Measurements from ENCODE around the gene ASTN2.

ASTN2 gene

GRCh38 chr9:116998305-116998704, 416.6 kb downstream of the ASTN2 start:
- DNase-seq, result peak; percentile 38

GRCh38 chr9:116992865-116993264, 422.0 kb downstream of the ASTN2 start:
- no peak for DNase-seq

GRCh38 chr9:116991051-116991450, 423.8 kb downstream of the ASTN2 start:
- DNase-seq, result no peak

- no peak for DNase-seq
Measured at GRCh38 chr9:116990592-116990991, 424.3 kb downstream of the ASTN2 start.

GRCh38 chr9:116987721-116988485, 427.0 kb downstream of the ASTN2 start:
- no peak for DNase-seq

- DNase-seq, result no peak
Measured at GRCh38 chr9:116986015-116986414, 428.8 kb downstream of the ASTN2 start.

GRCh38 chr9:116985596-116985995, 429.3 kb downstream of the ASTN2 start:
- no peak for DNase-seq

GRCh38 chr9:116984111-116984510, 430.7 kb downstream of the ASTN2 start:
- DNase-seq, result no peak

GRCh38 chr9:116980582-116981120, 434.2 kb downstream of the ASTN2 start:
- DNase-seq, result no peak

GRCh38 chr9:116979456-116979855, 435.4 kb downstream of the ASTN2 start:
- no peak for DNase-seq

- DNase-seq, result no peak
Measured at GRCh38 chr9:116978155-116978554, 436.7 kb downstream of the ASTN2 start.

- DNase-seq, result no peak
Measured at GRCh38 chr9:116975126-116975525, 439.7 kb downstream of the ASTN2 start.

GRCh38 chr9:116966199-116966598, 448.7 kb downstream of the ASTN2 start:
- DNase-seq, result no peak

GRCh38 chr9:116964258-116964657, 450.6 kb downstream of the ASTN2 start:
- DNase-seq, result no peak

- DNase-seq, result no peak
Measured at GRCh38 chr9:116959809-116960208, 455.0 kb downstream of the ASTN2 start.

- no peak for DNase-seq
Measured at GRCh38 chr9:116958881-116959280, 456.0 kb downstream of the ASTN2 start.

- DNase-seq, result no peak
Measured at GRCh38 chr9:116954731-116955130, 460.1 kb downstream of the ASTN2 start.

- no peak for DNase-seq
Measured at GRCh38 chr9:116953271-116953670, 461.6 kb downstream of the ASTN2 start.

- no peak for DNase-seq
Measured at GRCh38 chr9:116952436-116952810, 462.4 kb downstream of the ASTN2 start.

GRCh38 chr9:116951588-116952435, 463.0 kb downstream of the ASTN2 start:
- no peak for DNase-seq

GRCh38 chr9:116945817-116946216, 469.0 kb downstream of the ASTN2 start:
- no peak for DNase-seq

GRCh38 chr9:116944714-116945534, 469.9 kb downstream of the ASTN2 start:
- no peak for DNase-seq

GRCh38 chr9:116943970-116944369, 470.9 kb downstream of the ASTN2 start:
- DNase-seq, result no peak

Data from left hindlimb (tissue), 1 donor.